GM10266 (cell line): Measurements from ENCODE around the gene FBXW2.

Experiments used
- DNase-seq: peaks from one replicate; pipeline ENCODE4 v3.0.0; 2012; ENCODE audit errors: extremely low spot score
- CTCF ChIP-seq: IDR thresholded peaks from 2 replicates; pipeline ENCODE4 v1.5.1; 2012; ENCODE audit warnings: mild to moderate bottlenecking, low read depth; ENCODE audit not compliant: control insufficient read depth, insufficient read depth; ENCODE audit errors: missing control alignments

Gene FBXW2

GRCh38 chr9:120779227-120779626, 14.0 kb downstream of the FBXW2 start:
- no peak for TF ChIP-seq CTCF
- no peak for DNase-seq

GRCh38 chr9:120778758-120779157, 14.5 kb downstream of the FBXW2 start:
- no peak for TF ChIP-seq CTCF

GRCh38 chr9:120777229-120777628, 16.0 kb downstream of the FBXW2 start:
- no peak for DNase-seq
- TF ChIP-seq CTCF: no peak

More at GRCh38 chr9:120778758-120779157, 14.5 kb downstream of the FBXW2 start:
- DNase-seq: no peak

GRCh38 chr9:120776788-120777187, 16.4 kb downstream of the FBXW2 start:
- TF ChIP-seq CTCF: no peak
- DNase-seq: no peak

GRCh38 chr9:120775859-120776258, 17.4 kb downstream of the FBXW2 start:
- TF ChIP-seq CTCF: no peak
- DNase-seq: no peak

GRCh38 chr9:120774719-120775118, 18.5 kb downstream of the FBXW2 start:
- no peak for TF ChIP-seq CTCF
- DNase-seq: no peak

GRCh38 chr9:120773256-120773655, 20.0 kb downstream of the FBXW2 start:
- TF ChIP-seq CTCF: no peak
- no peak for DNase-seq
